Measurements from ENCODE around the gene PITPNB.

The PITPNB gene

DNA sequence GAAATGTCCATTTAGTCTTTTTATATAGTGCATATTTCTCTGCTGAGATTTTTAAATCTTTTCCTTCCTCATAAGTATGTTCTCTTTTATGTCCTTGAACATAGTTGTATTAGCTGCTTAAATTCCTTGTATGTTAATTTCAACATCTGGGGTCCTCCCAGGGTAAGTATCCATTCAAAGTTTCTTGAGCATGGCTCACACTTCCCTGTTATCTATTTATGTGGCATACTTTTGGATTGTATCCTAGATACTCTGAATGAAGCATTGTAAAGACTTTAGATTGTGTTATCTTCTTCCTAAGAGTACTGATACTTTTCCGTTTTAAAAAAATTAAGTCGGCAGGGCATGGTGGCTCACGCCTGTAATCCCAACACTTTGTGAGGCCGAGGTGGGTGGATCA, 28.4 kb upstream of the PITPNB start:
- Histone ChIP-seq H3K9ac (ENCODE audit: low read depth, low read length) (no peak overlapping the region), H2AFZ (ENCODE audit: low read depth, low read length) (no peak overlapping the region), H3K27ac (ENCODE audit: low read length) (no peak overlapping the region), H3K4me1 (ENCODE audit: insufficient read depth, low read length) (no peaks in the 10 kb centered on the region), H4K20me1 (ENCODE audit: insufficient read depth, low read length) (no peaks in the 10 kb centered on the region), H3K36me3 (ENCODE audit: insufficient read depth, low read length) (no peaks in the 10 kb centered on the region), H3K4me2 (ENCODE audit: insufficient read depth, low read length) (no peak overlapping the region), H3K9me3 (ENCODE audit: insufficient read depth, low read length, severe bottlenecking) (no peaks in the 10 kb centered on the region), H3K27me3 (ENCODE audit: insufficient read depth, low read length, poor library complexity) (no peaks in the 10 kb centered on the region), H3K4me3 (ENCODE audit: low read depth in 1 of 2, low read length in 2 of 2) (no peak overlapping the region), H3K79me2 (ENCODE audit: insufficient read depth, low read length) (no peaks in the 10 kb centered on the region)
- TF ChIP-seq, protein P1, sequence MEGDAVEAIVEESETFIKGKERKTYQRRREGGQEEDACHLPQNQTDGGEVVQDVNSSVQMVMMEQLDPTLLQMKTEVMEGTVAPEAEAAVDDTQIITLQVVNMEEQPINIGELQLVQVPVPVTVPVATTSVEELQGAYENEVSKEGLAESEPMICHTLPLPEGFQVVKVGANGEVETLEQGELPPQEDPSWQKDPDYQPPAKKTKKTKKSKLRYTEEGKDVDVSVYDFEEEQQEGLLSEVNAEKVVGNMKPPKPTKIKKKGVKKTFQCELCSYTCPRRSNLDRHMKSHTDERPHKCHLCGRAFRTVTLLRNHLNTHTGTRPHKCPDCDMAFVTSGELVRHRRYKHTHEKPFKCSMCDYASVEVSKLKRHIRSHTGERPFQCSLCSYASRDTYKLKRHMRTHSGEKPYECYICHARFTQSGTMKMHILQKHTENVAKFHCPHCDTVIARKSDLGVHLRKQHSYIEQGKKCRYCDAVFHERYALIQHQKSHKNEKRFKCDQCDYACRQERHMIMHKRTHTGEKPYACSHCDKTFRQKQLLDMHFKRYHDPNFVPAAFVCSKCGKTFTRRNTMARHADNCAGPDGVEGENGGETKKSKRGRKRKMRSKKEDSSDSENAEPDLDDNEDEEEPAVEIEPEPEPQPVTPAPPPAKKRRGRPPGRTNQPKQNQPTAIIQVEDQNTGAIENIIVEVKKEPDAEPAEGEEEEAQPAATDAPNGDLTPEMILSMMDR (IDR thresholded peaks at IDR 0.05; ENCODE audit: borderline replicate concordance, extremely low read depth, low read length, poor library complexity, severe bottlenecking): no peak
- TF ChIP-seq EZH2 (IDR thresholded peaks at IDR 0.05; ENCODE audit: borderline replicate concordance, low read depth, low read length, severe bottlenecking): no peak
- DNase-seq (no peak), ATAC-seq (ENCODE audit: insufficient read depth, low read depth) (no peak)

DNA sequence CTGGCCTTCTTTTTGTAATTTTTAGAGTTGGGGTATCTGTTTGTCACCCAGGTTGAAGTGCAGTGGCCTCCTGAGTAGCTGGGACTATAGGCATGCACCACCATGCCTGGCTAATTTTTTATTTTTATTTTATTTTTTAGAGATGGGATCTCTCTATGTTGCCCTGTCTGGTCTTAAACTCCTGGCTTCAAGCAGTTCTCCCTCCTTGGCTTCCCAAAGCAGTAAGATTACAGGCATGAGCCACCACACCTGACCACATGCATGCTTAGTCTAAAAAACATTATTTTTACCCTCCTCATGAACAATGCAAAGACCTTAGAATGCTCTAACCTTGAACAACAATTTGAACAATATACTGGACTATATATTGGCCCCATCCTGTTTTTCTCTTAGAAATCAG, 22.1 kb upstream of the PITPNB start:
- no peaks in the 10 kb centered on the region for H3K36me3 ChIP-seq (ENCODE audit: insufficient read depth, low read length)
- no peak for ATAC-seq (ENCODE audit: insufficient read depth, low read depth)
- DNase-seq: no peak
- H3K4me1 ChIP-seq (ENCODE audit: insufficient read depth, low read length): no peaks in the 10 kb centered on the region
- no peaks in the 10 kb centered on the region for H3K79me2 ChIP-seq (ENCODE audit: insufficient read depth, low read length)
- TF ChIP-seq, protein P1 (IDR thresholded peaks at IDR 0.05; ENCODE audit: borderline replicate concordance, extremely low read depth, low read length, poor library complexity, severe bottlenecking): no peak
- TF ChIP-seq EZH2 (IDR thresholded peaks at IDR 0.05; ENCODE audit: borderline replicate concordance, low read depth, low read length, severe bottlenecking): no peak
- no peaks in the 10 kb centered on the region for H4K20me1 ChIP-seq (ENCODE audit: insufficient read depth, low read length)
- H3K27ac ChIP-seq (ENCODE audit: low read length): no peak overlapping the region
- H3K4me2 ChIP-seq (ENCODE audit: insufficient read depth, low read length): no peak overlapping the region
- H2AFZ ChIP-seq (ENCODE audit: low read depth, low read length): no peak overlapping the region
- no peak overlapping the region for H3K4me3 ChIP-seq (ENCODE audit: low read depth in 1 of 2, low read length in 2 of 2)
- H3K27me3 ChIP-seq (ENCODE audit: insufficient read depth, low read length, poor library complexity): no peaks in the 10 kb centered on the region
- H3K9me3 ChIP-seq (ENCODE audit: insufficient read depth, low read length, severe bottlenecking): no peaks in the 10 kb centered on the region
- no peak overlapping the region for H3K9ac ChIP-seq (ENCODE audit: low read depth, low read length)

DNA sequence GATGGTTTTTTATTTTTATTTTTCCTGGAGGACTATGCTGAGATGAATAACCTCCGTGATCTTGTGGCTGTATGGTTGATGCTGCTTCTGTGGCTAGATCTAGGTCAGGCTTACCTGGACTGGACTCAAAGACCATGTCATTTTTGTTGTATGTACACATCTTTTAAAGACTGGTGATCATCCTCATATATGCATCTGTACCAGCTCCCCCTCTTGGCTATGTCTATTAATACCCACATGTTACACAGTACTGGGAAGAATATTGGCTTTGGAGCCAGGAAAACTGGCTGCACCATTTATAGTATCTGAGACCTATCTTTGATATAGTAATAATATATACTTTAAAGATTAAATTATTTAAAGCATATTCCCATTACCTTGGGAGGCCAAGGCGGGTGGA, 18.4 kb upstream of the PITPNB start:
- Histone ChIP-seq H3K4me3 (ENCODE audit: low read depth in 1 of 2, low read length in 2 of 2) (no peak overlapping the region), H3K9ac (ENCODE audit: low read depth, low read length) (no peak overlapping the region), H3K4me1 (ENCODE audit: insufficient read depth, low read length) (no peaks in the 10 kb centered on the region), H3K4me2 (ENCODE audit: insufficient read depth, low read length) (no peak overlapping the region), H3K27me3 (ENCODE audit: insufficient read depth, low read length, poor library complexity) (no peaks in the 10 kb centered on the region), H4K20me1 (ENCODE audit: insufficient read depth, low read length) (no peaks in the 10 kb centered on the region), H3K36me3 (ENCODE audit: insufficient read depth, low read length) (0 out of 2 replicates have a peak, but pooled peaks cover 3% of the 10 kb centered on the region), H3K79me2 (ENCODE audit: insufficient read depth, low read length) (no peaks in the 10 kb centered on the region), H3K27ac (ENCODE audit: low read length) (no peak overlapping the region), H3K9me3 (ENCODE audit: insufficient read depth, low read length, severe bottlenecking) (no peaks in the 10 kb centered on the region), H2AFZ (ENCODE audit: low read depth, low read length) (no peak overlapping the region)
- no peak for ATAC-seq (ENCODE audit: insufficient read depth, low read depth)
- no peak for DNase-seq
- no peak for TF ChIP-seq EZH2 (IDR thresholded peaks at IDR 0.05; ENCODE audit: borderline replicate concordance, low read depth, low read length, severe bottlenecking)
- TF ChIP-seq, protein P1 (IDR thresholded peaks at IDR 0.05; ENCODE audit: borderline replicate concordance, extremely low read depth, low read length, poor library complexity, severe bottlenecking): no peak

DNA sequence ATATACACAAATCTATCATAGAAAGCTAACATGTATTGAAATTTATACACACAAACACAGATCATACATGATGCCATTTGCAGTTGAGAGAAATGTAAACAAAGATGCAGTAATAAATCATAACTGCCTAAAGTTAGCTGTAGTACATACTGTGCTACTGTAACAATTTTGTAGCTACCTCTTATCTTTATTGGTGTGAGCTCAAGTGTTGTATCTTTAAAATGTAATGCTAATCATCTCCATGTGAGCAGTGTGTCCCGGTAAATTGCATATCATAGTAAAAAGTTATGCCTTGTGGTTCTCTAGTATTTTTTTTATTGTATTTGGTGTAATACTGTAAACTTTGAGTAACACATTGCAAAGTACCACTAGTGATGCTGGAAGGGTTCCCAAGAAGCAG, 16.8 kb upstream of the PITPNB start:
- H3K4me2 ChIP-seq (ENCODE audit: insufficient read depth, low read length): no peak overlapping the region
- H2AFZ ChIP-seq (ENCODE audit: low read depth, low read length): no peak overlapping the region
- no peaks in the 10 kb centered on the region for H3K9me3 ChIP-seq (ENCODE audit: insufficient read depth, low read length, severe bottlenecking)
- H3K79me2 ChIP-seq (ENCODE audit: insufficient read depth, low read length): no peaks in the 10 kb centered on the region
- H3K4me1 ChIP-seq (ENCODE audit: insufficient read depth, low read length): no peaks in the 10 kb centered on the region
- H4K20me1 ChIP-seq (ENCODE audit: insufficient read depth, low read length): no peaks in the 10 kb centered on the region
- ATAC-seq (ENCODE audit: insufficient read depth, low read depth) (no peak), DNase-seq (no peak)
- no peak overlapping the region for H3K4me3 ChIP-seq (ENCODE audit: low read depth in 1 of 2, low read length in 2 of 2)
- no peak overlapping the region for H3K27ac ChIP-seq (ENCODE audit: low read length)
- 0 out of 2 replicates have a peak, but pooled peaks cover 3% of the 10 kb centered on the region for H3K36me3 ChIP-seq (ENCODE audit: insufficient read depth, low read length)
- TF ChIP-seq, protein P1 (IDR thresholded peaks at IDR 0.05; ENCODE audit: borderline replicate concordance, extremely low read depth, low read length, poor library complexity, severe bottlenecking): no peak
- no peak for TF ChIP-seq EZH2 (IDR thresholded peaks at IDR 0.05; ENCODE audit: borderline replicate concordance, low read depth, low read length, severe bottlenecking)
- H3K9ac ChIP-seq (ENCODE audit: low read depth, low read length): no peak overlapping the region
- H3K27me3 ChIP-seq (ENCODE audit: insufficient read depth, low read length, poor library complexity): no peaks in the 10 kb centered on the region

Measured in DND-41 (cell line).